Uterus (tissue), 2 donors: ENCODE data around the gene CD9.

Source experiments
- POLR2A ChIP-seq, 2 donors: fragments of 450-650 bp; IDR thresholded peaks; one replicate each; pipeline ENCODE4 v1.6.1; 2016; ENCODE audit warnings: antibody characterized with exemption in 2 of 2, mild to moderate bottlenecking in 1 of 2, moderate library complexity in 1 of 2
- TF ChIP-seq, protein P1 (sequence below), 4 experiments: fragments of 200-600 bp in 2 of 4; fragments of 450-650 bp in 2 of 4; sonication (generic) in 2 of 4; IDR thresholded peaks; one replicate each; pipeline ENCODE4 v1.5.1; 2016 to 2019; ENCODE audit warnings: antibody characterized with exemption in 4 of 4, mild to moderate bottlenecking in 2 of 4, moderate library complexity in 1 of 4

DNA sequence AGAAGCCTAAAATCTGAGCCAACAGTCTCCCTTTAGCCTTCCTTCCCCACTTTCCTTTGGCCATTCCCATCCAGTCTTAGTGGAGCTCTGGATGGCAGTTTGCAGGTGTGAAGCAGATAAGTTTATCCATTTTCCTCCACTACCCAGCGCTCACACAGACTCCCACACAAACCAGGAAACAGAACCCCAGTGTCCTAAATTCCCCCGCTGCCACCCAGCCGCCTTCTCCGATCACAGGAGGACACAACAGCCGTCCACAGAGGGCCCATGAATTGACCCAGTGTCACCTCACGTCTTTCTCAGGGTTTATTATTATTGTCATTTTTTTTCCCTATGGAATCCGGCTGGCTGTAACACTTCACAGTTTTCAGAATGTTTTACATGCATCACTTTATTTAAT lies 16.4 kb downstream of the CD9 start:
- TF ChIP-seq, protein P1, sequence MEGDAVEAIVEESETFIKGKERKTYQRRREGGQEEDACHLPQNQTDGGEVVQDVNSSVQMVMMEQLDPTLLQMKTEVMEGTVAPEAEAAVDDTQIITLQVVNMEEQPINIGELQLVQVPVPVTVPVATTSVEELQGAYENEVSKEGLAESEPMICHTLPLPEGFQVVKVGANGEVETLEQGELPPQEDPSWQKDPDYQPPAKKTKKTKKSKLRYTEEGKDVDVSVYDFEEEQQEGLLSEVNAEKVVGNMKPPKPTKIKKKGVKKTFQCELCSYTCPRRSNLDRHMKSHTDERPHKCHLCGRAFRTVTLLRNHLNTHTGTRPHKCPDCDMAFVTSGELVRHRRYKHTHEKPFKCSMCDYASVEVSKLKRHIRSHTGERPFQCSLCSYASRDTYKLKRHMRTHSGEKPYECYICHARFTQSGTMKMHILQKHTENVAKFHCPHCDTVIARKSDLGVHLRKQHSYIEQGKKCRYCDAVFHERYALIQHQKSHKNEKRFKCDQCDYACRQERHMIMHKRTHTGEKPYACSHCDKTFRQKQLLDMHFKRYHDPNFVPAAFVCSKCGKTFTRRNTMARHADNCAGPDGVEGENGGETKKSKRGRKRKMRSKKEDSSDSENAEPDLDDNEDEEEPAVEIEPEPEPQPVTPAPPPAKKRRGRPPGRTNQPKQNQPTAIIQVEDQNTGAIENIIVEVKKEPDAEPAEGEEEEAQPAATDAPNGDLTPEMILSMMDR (IDR thresholded peaks at IDR 0.05): no peak
- no peak for TF ChIP-seq POLR2A (IDR thresholded peaks at IDR 0.05)
